Hepatocyte (in vitro differentiated cells): ENCODE data around the gene PRDM16. TPM values are rescaled to one million over a fixed set of nuclear protein-coding genes. Genes with fewer than 3 reads are reported as not detected.

Experiments used
- DNase-seq: peaks from one replicate; pipeline ENCODE4 v3.0.0-alpha.2; 2016; ENCODE audit warnings: low spot score
- H2AFZ ChIP-seq: fragments of 200-600 bp; sonication (generic); 2 replicates; pipeline ENCODE4 v1.6.0; 2016; ENCODE audit warnings: antibody characterized with exemption, mild to moderate bottlenecking
- H3K27ac ChIP-seq: fragments of 200-600 bp; sonication (generic); 2 replicates; pipeline ENCODE4 v1.5.1; 2016; ENCODE audit warnings: mild to moderate bottlenecking
- H3K27me3 ChIP-seq: fragments of 200-600 bp; sonication (generic); 2 replicates; pipeline ENCODE4 v1.6.1; 2016
- H3K36me3 ChIP-seq: fragments of 200-600 bp; sonication (generic); replicated peaks from 2 replicates; pipeline ENCODE4 v1.5.1; 2016; ENCODE audit warnings: low read depth; ENCODE audit not compliant: insufficient read depth
- H3K4me1 ChIP-seq: fragments of 200-600 bp; sonication (generic); 2 replicates; pipeline ENCODE4 v1.5.1; 2016; ENCODE audit warnings: mild to moderate bottlenecking, moderate library complexity; ENCODE audit not compliant: insufficient read depth
- H3K4me2 ChIP-seq: fragments of 200-600 bp; sonication (generic); 2 replicates; pipeline ENCODE4 v1.6.0; 2016
- H3K4me3 ChIP-seq: fragments of 200-600 bp; sonication (generic); 2 replicates; pipeline ENCODE4 v1.5.1; 2016; ENCODE audit warnings: mild to moderate bottlenecking
- H3K79me2 ChIP-seq: fragments of 200-600 bp; sonication (generic); 2 replicates; pipeline ENCODE4 v1.6.0; 2017; ENCODE audit warnings: mild to moderate bottlenecking
- H3K9me2 ChIP-seq: fragments of 200-600 bp; sonication (generic); replicated peaks from 2 replicates; pipeline ENCODE4 v1.6.0; 2017; ENCODE audit warnings: mild to moderate bottlenecking; ENCODE audit not compliant: insufficient read depth
- H3K9me3 ChIP-seq: fragments of 200-600 bp; sonication (generic); 2 replicates; pipeline ENCODE4 v1.5.1; 2016; ENCODE audit warnings: low read depth, mild to moderate bottlenecking
- H4K20me1 ChIP-seq: fragments of 200-600 bp; sonication (generic); 2 replicates; pipeline ENCODE4 v1.6.0; 2016; ENCODE audit warnings: mild to moderate bottlenecking; ENCODE audit not compliant: insufficient read depth, poor library complexity, severe bottlenecking
- EZH2 ChIP-seq: fragments of 200-600 bp; sonication (generic); IDR thresholded peaks from 2 replicates; pipeline ENCODE4 v1.6.1; 2016; ENCODE audit warnings: antibody characterized with exemption, mild to moderate bottlenecking, borderline replicate concordance
- EZH2phosphoT487 ChIP-seq: fragments of 200-600 bp; sonication (generic); IDR thresholded peaks from one replicate; pipeline ENCODE4 v1.6.1; 2018; ENCODE audit warnings: antibody characterized with exemption, mild to moderate bottlenecking, low read depth, moderate library complexity; ENCODE audit not compliant: unreplicated experiment, severe bottlenecking
- WGBS: methylation state at CpG from one replicate; pipeline ENCODE4 v1.1.6; 2016; ENCODE audit warnings: low lambda C conversion rate; ENCODE audit errors: missing lambda C conversion rate; 5-methylcytosine and 5-hydroxymethylcytosine counted together
- polyA plus RNA-seq: library from polyadenylated mRNA; unstranded; fragments of >200 nt; fragmentation: Nextera tagmentation; extraction: Ambion mirVana; gene quantifications from 2 replicates; pipeline ENCODE4 v1.2.1, GENCODE V29; 2016
- total RNA-seq: library from RNA; depleted of rRNA; stranded (reverse); fragments of >200 nt; gene quantifications from 2 replicates; pipeline ENCODE4 v1.2.3, GENCODE V29; 2014
- TF ChIP-seq, protein P1 (sequence below): fragments of 200-600 bp; sonication (generic); IDR thresholded peaks from 2 replicates; pipeline ENCODE4 v1.5.1; 2016; ENCODE audit warnings: antibody characterized with exemption, mild to moderate bottlenecking; ENCODE audit not compliant: poor library complexity

The PRDM16 gene
- total and polyA plus RNA-seq, 2 experiments from 2014 or later = 8.1 to 9.9 TPM

DNA sequence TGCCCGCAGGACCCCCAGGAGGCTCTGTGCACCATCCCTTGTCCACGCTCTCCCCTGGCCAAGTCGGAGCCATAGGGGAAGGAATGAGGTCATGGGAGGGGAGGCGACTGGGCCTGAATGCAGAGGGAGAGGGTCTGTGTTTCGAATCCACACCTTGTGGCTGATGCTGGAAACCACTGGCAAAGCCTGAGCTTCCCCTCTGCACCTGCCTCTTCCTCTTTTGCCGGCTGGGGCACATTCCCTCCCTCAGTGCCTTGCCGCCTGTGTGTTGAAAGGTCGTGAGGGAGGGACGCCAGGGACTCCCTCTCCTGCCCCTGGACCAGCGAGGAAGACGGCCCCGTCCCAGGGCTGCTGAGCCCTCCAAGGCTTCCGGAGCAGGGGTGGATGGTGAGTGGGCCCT is 27.3 kb downstream of the PRDM16 start:
- H3K27me3 ChIP-seq = no peaks in the 10 kb centered on the region
- no peaks in the 10 kb centered on the region for H3K36me3 ChIP-seq
- H3K79me2 ChIP-seq = no peaks in the 10 kb centered on the region
- H3K4me2 ChIP-seq = no peak overlapping the region
- H3K4me3 ChIP-seq = no peak overlapping the region
- H4K20me1 ChIP-seq = no peaks in the 10 kb centered on the region
- TF ChIP-seq, protein P1, sequence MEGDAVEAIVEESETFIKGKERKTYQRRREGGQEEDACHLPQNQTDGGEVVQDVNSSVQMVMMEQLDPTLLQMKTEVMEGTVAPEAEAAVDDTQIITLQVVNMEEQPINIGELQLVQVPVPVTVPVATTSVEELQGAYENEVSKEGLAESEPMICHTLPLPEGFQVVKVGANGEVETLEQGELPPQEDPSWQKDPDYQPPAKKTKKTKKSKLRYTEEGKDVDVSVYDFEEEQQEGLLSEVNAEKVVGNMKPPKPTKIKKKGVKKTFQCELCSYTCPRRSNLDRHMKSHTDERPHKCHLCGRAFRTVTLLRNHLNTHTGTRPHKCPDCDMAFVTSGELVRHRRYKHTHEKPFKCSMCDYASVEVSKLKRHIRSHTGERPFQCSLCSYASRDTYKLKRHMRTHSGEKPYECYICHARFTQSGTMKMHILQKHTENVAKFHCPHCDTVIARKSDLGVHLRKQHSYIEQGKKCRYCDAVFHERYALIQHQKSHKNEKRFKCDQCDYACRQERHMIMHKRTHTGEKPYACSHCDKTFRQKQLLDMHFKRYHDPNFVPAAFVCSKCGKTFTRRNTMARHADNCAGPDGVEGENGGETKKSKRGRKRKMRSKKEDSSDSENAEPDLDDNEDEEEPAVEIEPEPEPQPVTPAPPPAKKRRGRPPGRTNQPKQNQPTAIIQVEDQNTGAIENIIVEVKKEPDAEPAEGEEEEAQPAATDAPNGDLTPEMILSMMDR = no peak
- no peaks in the 10 kb centered on the region for H3K4me1 ChIP-seq
- no peaks in the 10 kb centered on the region for H3K9me3 ChIP-seq
- no peak overlapping the region for H3K27ac ChIP-seq
- H3K9me2 ChIP-seq = no peaks in the 10 kb centered on the region
- 87% methylated on average over 13 of the region's 13 CpGs for WGBS
- no peak overlapping the region for H2AFZ ChIP-seq
- no peak for DNase-seq

DNA sequence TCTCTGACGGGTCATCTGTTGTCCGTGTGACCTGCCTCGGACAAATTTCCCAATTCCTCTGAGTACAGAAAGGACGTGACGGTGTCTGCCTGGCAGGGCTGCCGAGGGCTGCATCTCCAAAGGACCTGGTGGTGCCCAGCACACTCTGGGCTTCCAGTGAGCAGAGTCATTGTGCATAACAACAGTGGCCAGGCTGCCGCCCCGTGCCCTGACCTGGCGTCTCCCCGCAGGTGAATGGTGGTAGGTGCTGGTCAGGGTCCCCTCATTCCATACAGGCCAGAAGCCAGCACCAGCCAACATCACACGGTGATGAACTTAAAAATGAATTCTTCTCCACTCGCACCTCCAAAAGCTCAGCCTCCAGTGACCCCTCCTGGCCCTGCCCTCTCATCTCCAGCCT is 28.2 kb downstream of the PRDM16 start:
- no peak overlapping the region for H3K4me2 ChIP-seq
- 92% methylated on average over 12 of the region's 12 CpGs for WGBS
- TF ChIP-seq EZH2phosphoT487 (no peak), EZH2 (no peak)
- TF ChIP-seq, protein P1 = no peak
- H3K4me3 ChIP-seq = no peak overlapping the region
- no peaks in the 10 kb centered on the region for H3K36me3 ChIP-seq
- no peaks in the 10 kb centered on the region for H3K4me1 ChIP-seq
- no peaks in the 10 kb centered on the region for H3K9me2 ChIP-seq
- H3K9me3 ChIP-seq = no peaks in the 10 kb centered on the region
- H3K27me3 ChIP-seq = no peaks in the 10 kb centered on the region
- no peak overlapping the region for H3K27ac ChIP-seq
- H4K20me1 ChIP-seq = no peaks in the 10 kb centered on the region
- no peak for DNase-seq
- no peaks in the 10 kb centered on the region for H3K79me2 ChIP-seq
- H2AFZ ChIP-seq = no peak overlapping the region

GRCh38 chr1:3097861-3098260 is 28.9 kb downstream of the PRDM16 start:
- no peak overlapping the region for H2AFZ ChIP-seq
- no peak overlapping the region for H3K4me2 ChIP-seq
- H3K4me3 ChIP-seq = no peak overlapping the region
- no peaks in the 10 kb centered on the region for H3K27me3 ChIP-seq
- no peaks in the 10 kb centered on the region for H3K36me3 ChIP-seq
- no peaks in the 10 kb centered on the region for H3K4me1 ChIP-seq
- no peak overlapping the region for H3K27ac ChIP-seq
- 82% methylated on average over 7 of the region's 7 CpGs for WGBS
- TF ChIP-seq EZH2phosphoT487 (no peak), EZH2 (no peak)
- TF ChIP-seq, protein P1 = no peak
- no peaks in the 10 kb centered on the region for H3K9me2 ChIP-seq
- H3K79me2 ChIP-seq = no peaks in the 10 kb centered on the region
- no peaks in the 10 kb centered on the region for H3K9me3 ChIP-seq
- no peak for DNase-seq
- H4K20me1 ChIP-seq = no peaks in the 10 kb centered on the region

- no peaks in the 10 kb centered on the region for H4K20me1 ChIP-seq
- no peak overlapping the region for H3K27ac ChIP-seq
- WGBS = 96% methylated on average over 8 of the region's 9 CpGs
- no peak for TF ChIP-seq EZH2phosphoT487
- no peak for TF ChIP-seq EZH2
- TF ChIP-seq, protein P1 = no peak
- no peaks in the 10 kb centered on the region for H3K9me2 ChIP-seq
- no peak overlapping the region for H3K4me2 ChIP-seq
- no peak for DNase-seq
- H3K36me3 ChIP-seq = no peaks in the 10 kb centered on the region
- H3K4me1 ChIP-seq = no peaks in the 10 kb centered on the region
- no peaks in the 10 kb centered on the region for H3K9me3 ChIP-seq
- H3K4me3 ChIP-seq = no peak overlapping the region
- H3K79me2 ChIP-seq = no peaks in the 10 kb centered on the region
- H2AFZ ChIP-seq = no peak overlapping the region
- H3K27me3 ChIP-seq = no peaks in the 10 kb centered on the region
Measured at GRCh38 chr1:3099861-3100260, 30.9 kb downstream of the PRDM16 start.
